Liver (tissue), 9 donors: Measurements from ENCODE around the gene SNAPIN. TPM values are rescaled to one million over a fixed set of nuclear protein-coding genes. Genes with fewer than 3 reads are reported as not detected.

Experiments used
- DNase-seq: peaks from one replicate; pipeline ENCODE4 v3.0.0-alpha.2; 2017; ENCODE audit warnings: low spot score
- H3K27ac ChIP-seq, 2 donors: one replicate each; pipeline ENCODE4 v1.7.0; 2013; ENCODE audit warnings: inconsistent platforms in 2 of 2, low read length in 2 of 2, control low read depth in 1 of 2, low read depth in 1 of 2, mild to moderate bottlenecking in 1 of 2
- H3K27me3 ChIP-seq, 4 donors: one replicate each; pipeline versions ENCODE4 v1.6.1 to v1.7.0; 2013; ENCODE audit warnings: low read length in 3 of 4, inconsistent platforms in 1 of 4, mild to moderate bottlenecking in 1 of 4, moderate library complexity in 1 of 4; ENCODE audit not compliant: control insufficient read depth in 4 of 4, insufficient read depth in 4 of 4
- H3K36me3 ChIP-seq, 4 donors: one replicate each; pipeline versions ENCODE4 v1.6.1 to v1.7.0; 2013; ENCODE audit warnings: low read length in 3 of 4, mild to moderate bottlenecking in 3 of 4, low read depth in 1 of 4, moderate library complexity in 1 of 4; ENCODE audit not compliant: control insufficient read depth in 4 of 4, insufficient read depth in 3 of 4
- H3K4me1 ChIP-seq, 4 donors: one replicate each; pipeline versions ENCODE4 v1.6.1 to v1.7.0; 2013; ENCODE audit warnings: low read length in 3 of 4, mild to moderate bottlenecking in 3 of 4, moderate library complexity in 1 of 4; ENCODE audit not compliant: control insufficient read depth in 4 of 4, insufficient read depth in 4 of 4
- H3K4me3 ChIP-seq, 3 donors: one replicate each; pipeline versions ENCODE4 v1.6.1 to v1.7.0; 2013; ENCODE audit warnings: low read length in 3 of 3, control low read depth in 1 of 3, low read depth in 1 of 3, mild to moderate bottlenecking in 1 of 3
- H3K9ac ChIP-seq, 2 donors: one replicate each; pipeline ENCODE4 v1.7.0; 2013; ENCODE audit warnings: low read length in 2 of 2, mild to moderate bottlenecking in 2 of 2, moderate library complexity in 2 of 2, control low read depth in 1 of 2, low read depth in 1 of 2
- H3K9me3 ChIP-seq, 4 donors: one replicate each; pipeline versions ENCODE4 v1.6.1 to v1.7.0; 2013; ENCODE audit warnings: low read length in 3 of 4; ENCODE audit not compliant: control insufficient read depth in 4 of 4
- ATF3 ChIP-seq: IDR thresholded peaks from 2 replicates; pipeline ENCODE4 v1.6.1; 2016; ENCODE audit warnings: antibody characterized with exemption
- CTCF ChIP-seq: fragments of 150-350 bp; IDR thresholded peaks from 2 replicates; pipeline ENCODE4 v1.5.1; 2017; ENCODE audit warnings: improper control_type of control experiment, low read depth, low read length; ENCODE audit not compliant: missing input control
- FOXA1 ChIP-seq: IDR thresholded peaks from 2 replicates; pipeline ENCODE4 v1.6.1; 2016; ENCODE audit warnings: antibody characterized with exemption
- FOXA2 ChIP-seq: IDR thresholded peaks from 2 replicates; pipeline ENCODE4 v1.6.1; 2016; ENCODE audit warnings: antibody characterized with exemption
- HNF4A ChIP-seq, 2 donors: conservative IDR thresholded peaks; 2 replicates each; pipeline ENCODE4 v1.6.1; 2016; ENCODE audit warnings: antibody characterized with exemption in 2 of 2, mild to moderate bottlenecking in 2 of 2
- HNF4G ChIP-seq: IDR thresholded peaks from 2 replicates; pipeline ENCODE4 v1.6.1; 2016; ENCODE audit warnings: antibody characterized with exemption
- JUND ChIP-seq, 2 donors: IDR thresholded peaks; 2 replicates each; pipeline ENCODE4 v1.6.1; 2016; ENCODE audit warnings: antibody characterized with exemption in 2 of 2
- MAX ChIP-seq: IDR thresholded peaks from 2 replicates; pipeline ENCODE4 v1.6.1; 2016; ENCODE audit warnings: antibody characterized with exemption
- NR2F2 ChIP-seq: IDR thresholded peaks from 2 replicates; pipeline ENCODE4 v1.6.1; 2016; ENCODE audit warnings: antibody characterized with exemption
- RAD21 ChIP-seq, 2 donors: IDR thresholded peaks; 2 replicates each; pipeline ENCODE4 v1.6.1; 2016; ENCODE audit warnings: antibody characterized with exemption in 2 of 2, mild to moderate bottlenecking in 2 of 2
- REST ChIP-seq: IDR thresholded peaks from 2 replicates; pipeline ENCODE4 v1.6.1; 2016; ENCODE audit warnings: antibody characterized with exemption, mild to moderate bottlenecking
- RXRA ChIP-seq, 2 donors: IDR thresholded peaks; 2 replicates each; pipeline ENCODE4 v1.6.1; 2017 to 2018; ENCODE audit warnings: antibody characterized with exemption in 2 of 2, mild to moderate bottlenecking in 1 of 2
- SP1 ChIP-seq: IDR thresholded peaks from 2 replicates; pipeline ENCODE4 v1.6.1; 2018; ENCODE audit warnings: antibody characterized with exemption, mild to moderate bottlenecking
- TAF1 ChIP-seq: conservative IDR thresholded peaks from 2 replicates; pipeline ENCODE4 v1.6.1; 2016; ENCODE audit warnings: antibody characterized with exemption, mild to moderate bottlenecking
- YY1 ChIP-seq: IDR thresholded peaks from 2 replicates; pipeline ENCODE4 v1.6.1; 2016; ENCODE audit warnings: antibody characterized with exemption, mild to moderate bottlenecking
- ZBTB33 ChIP-seq: IDR thresholded peaks from 2 replicates; pipeline ENCODE4 v1.6.1; 2016; ENCODE audit warnings: antibody characterized with exemption
- WGBS: extraction: QIAGEN DNeasy Blood & Tissue Kit; methylation state at CpG from one replicate; pipeline ENCODE4 v1.1.7; 2013; 5-methylcytosine and 5-hydroxymethylcytosine counted together
- polyA plus RNA-seq, 2 donors: library from polyadenylated mRNA; stranded (reverse) in 1 of 2; unstranded in 1 of 2; fragments of 200-250 nt in 1 of 2; fragments of >200 nt in 1 of 2; fragmentation: Nextera tagmentation in 1 of 2; extraction: Ambion mirVana in 1 of 2; gene quantifications; one replicate each; pipeline versions ENCODE4 v1.2.1 to v1.2.3, GENCODE V29; 2013 to 2015
- total RNA-seq, 2 donors: library from RNA; depleted of rRNA; stranded (reverse); fragments of >200 nt; gene quantifications; one replicate each; pipeline ENCODE4 v1.2.3, GENCODE V29; 2014
- donor health status: healthy.
- donor health status: healthy.
- donor health status: healthy.
- donor health status: healthy.
- donor health status: healthy.

Gene SNAPIN
- total and polyA plus RNA-seq, 4 donors: 20.0 to 30.5 (median 24.2) TPM

- WGBS: 87% methylated on average over 12 of the region's 12 CpGs
- Histone ChIP-seq H3K9ac (no peak overlapping the region), H3K27me3 (no peaks in the 10 kb centered on the region), H3K9me3 (no peaks in the 10 kb centered on the region), H3K4me3 (no peak overlapping the region), H3K27ac (no peak overlapping the region), H3K4me1 (no peaks in the 10 kb centered on the region), H3K36me3 (no peaks in the 10 kb centered on the region)
- TF ChIP-seq ZBTB33 (no peak), RAD21 (IDR thresholded peaks at IDR 0.05) (no peak), SP1 (no peak), FOXA1 (no peak), JUND (IDR thresholded peaks at IDR 0.05) (no peak), HNF4A (conservative IDR thresholded peaks at IDR 0.05) (no peak), CTCF (no peak), FOXA2 (no peak), HNF4G (no peak)
- DNase-seq: no peak
These were observed 26.4 kb downstream of the SNAPIN start for GRCh38 chr1:153684892-153685291.

GRCh38 chr1:153685544-153686340, 27.2 kb downstream of the SNAPIN start:
- Histone ChIP-seq H3K36me3 (no peaks in the 10 kb centered on the region), H3K4me3 (no peak overlapping the region), H3K27ac (no peak overlapping the region), H3K4me1 (no peaks in the 10 kb centered on the region), H3K27me3 (no peaks in the 10 kb centered on the region), H3K9ac (no peak overlapping the region), H3K9me3 (no peaks in the 10 kb centered on the region)
- DNase-seq: no peak
- 81% methylated on average over 11 of the region's 11 CpGs for WGBS
- TF ChIP-seq TAF1 (no peak), HNF4A (conservative IDR thresholded peaks at IDR 0.05) (no peak), REST (no peak), CTCF (no peak), RXRA (IDR thresholded peaks at IDR 0.05) (no peak), FOXA2 (no peak), ZBTB33 (no peak), ATF3 (no peak), MAX (no peak), YY1 (no peak), SP1 (no peak), JUND (IDR thresholded peaks at IDR 0.05) (no peak), RAD21 (IDR thresholded peaks at IDR 0.05) (no peak), HNF4G (no peak), FOXA1 (no peak), NR2F2 (no peak)
